ENCODE results near the gene PLEKHG1. TPM values are rescaled to one million over a fixed set of nuclear protein-coding genes. Genes with fewer than 3 reads are reported as not detected.
A peak's percentile ranks its signal among the peaks of the same experiment; 100 is the strongest.

The PLEKHG1 gene
- total RNA-seq, 4 donors from 2014 or later, result 12.5 to 48.4 (median 32.3) TPM

DNA sequence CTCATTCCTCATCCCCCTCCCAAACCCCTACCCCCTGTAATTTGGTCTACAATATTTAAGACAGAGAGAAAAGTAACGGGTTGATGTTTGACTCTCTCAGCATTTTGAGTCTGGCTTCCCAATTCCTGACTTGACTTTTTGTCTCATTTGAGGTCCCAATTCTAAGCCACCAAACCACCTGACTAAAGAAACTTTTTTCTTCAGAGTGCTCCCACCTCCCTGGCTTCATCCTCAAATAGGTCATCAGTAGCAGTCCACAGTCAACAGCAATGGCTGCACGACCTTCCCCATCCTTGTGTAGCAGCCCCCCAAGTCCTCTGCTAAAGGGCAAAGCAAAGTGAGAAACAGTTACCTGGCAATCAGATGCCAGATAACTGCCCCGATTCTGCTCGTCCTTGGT is 1.8 kb downstream of the PLEKHG1 start:
- Histone ChIP-seq H3K4me3 (replicated peaks in 1 of 3) (peak overlapping the region in 1 of 3 donors; percentile 72), H3K4me1 (peaks cover 3 to 9% of the 10 kb centered on the region in 2 donors), H3K27ac (no peak overlapping the region), H3K27me3 (no peaks in the 10 kb centered on the region), H3K36me3 (no peaks in the 10 kb centered on the region), H3K9me3 (no peaks in the 10 kb centered on the region)
- intact Hi-C loops (cut with DNase I), result loop anchor here (10.0 kb wide), 1 partner anchor 213 kb away; no protein-coding TSS in a partner anchor
- DNase-seq, result no peak
- TF ChIP-seq POLR2A (IDR thresholded peaks at IDR 0.05) (no peak), CTCF (IDR thresholded peaks at IDR 0.05) (no peak)
- 89 to 92% methylated on average over 4 of the region's 4 CpGs for WGBS, 2 donors

DNA sequence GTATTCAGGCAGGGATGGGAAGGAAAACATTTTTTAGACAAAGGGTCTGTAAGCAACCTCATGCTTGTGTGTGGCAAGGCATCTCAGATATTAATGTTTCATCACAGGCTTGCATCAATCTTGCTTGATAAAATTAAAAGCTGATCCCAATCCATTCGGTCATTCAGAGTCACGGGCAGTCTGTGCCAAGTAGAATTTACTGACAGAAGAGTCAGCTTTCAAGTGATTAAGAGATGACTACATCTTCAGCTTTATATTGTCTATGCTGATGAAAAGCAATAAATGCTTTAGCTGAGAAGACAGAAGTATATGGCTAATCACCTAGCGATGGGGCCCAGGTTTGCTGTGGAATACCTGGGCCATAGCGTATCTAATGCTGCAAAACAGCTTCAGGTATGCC is 3.5 kb downstream of the PLEKHG1 start:
- no peak overlapping the region for H3K27ac ChIP-seq
- no peak for DNase-seq
- no peak overlapping the region for H3K4me3 ChIP-seq (replicated peaks in 1 of 3)
- WGBS, 2 donors, result 91 to 94% methylated on average over 4 of the region's 4 CpGs
- H3K9me3 ChIP-seq, result no peaks in the 10 kb centered on the region
- H3K27me3 ChIP-seq, result no peaks in the 10 kb centered on the region
- H3K36me3 ChIP-seq, result no peaks in the 10 kb centered on the region
- TF ChIP-seq CTCF (IDR thresholded peaks at IDR 0.05), result no peak
- TF ChIP-seq POLR2A (IDR thresholded peaks at IDR 0.05), result no peak
- intact Hi-C loops (cut with DNase I), result loop anchor here (10.0 kb wide), 1 partner anchor 212 kb away; no protein-coding TSS in a partner anchor
- peaks cover 9 to 20% of the 10 kb centered on the region in 2 donors for H3K4me1 ChIP-seq

DNA sequence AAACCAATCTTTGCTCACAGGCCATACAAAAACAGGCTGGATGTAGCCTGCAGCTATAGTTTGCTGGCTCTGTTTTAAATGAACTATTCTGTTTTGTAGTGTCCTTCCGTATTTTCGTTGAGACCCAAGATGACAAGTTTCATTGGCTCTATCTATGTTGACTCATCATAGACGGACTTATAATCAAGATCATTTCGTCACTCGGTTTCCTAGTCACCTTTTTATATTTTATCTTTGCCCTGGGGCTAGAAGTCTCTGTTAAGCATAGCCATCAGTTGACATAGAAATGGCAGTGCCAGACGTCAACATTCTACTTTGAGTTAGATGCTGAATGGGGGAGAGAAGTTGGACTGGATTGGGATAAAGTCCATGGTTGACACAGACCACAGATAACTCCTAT is 4.8 kb downstream of the PLEKHG1 start:
- intact Hi-C loops (cut with DNase I), result loop anchor here (10.0 kb wide), 1 partner anchor 210 kb away; no protein-coding TSS in a partner anchor
- 93 to 96% methylated on average over 6 of the region's 6 CpGs for whole genome bisulfite sequencing, 2 donors
- no peak for TF ChIP-seq CTCF (IDR thresholded peaks at IDR 0.05)
- no peak for TF ChIP-seq POLR2A (IDR thresholded peaks at IDR 0.05)

DNA sequence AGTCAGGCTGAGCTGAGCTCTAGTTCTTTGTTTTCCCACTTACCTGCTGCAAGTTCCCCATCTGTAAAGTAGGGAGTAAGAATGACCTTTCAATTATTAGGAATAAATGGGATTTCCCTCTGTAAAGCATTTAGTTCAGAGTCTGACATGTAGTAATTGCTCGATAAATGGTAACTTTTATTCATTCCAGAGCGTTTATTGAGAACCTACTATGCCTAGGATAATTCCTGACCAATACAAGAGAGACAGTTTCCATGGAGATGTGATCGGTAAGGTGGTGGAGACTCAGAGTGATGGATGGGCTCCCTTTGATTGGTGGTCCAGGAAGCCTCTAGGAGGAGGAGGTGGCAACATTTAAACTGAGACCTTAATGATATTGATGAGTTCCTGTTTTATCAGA is 5.6 kb downstream of the PLEKHG1 start:
- H3K27ac ChIP-seq, result no peak overlapping the region
- 95 to 98% methylated on average over 3 of the region's 3 CpGs for WGBS, 2 donors
- peaks cover 9 to 20% of the 10 kb centered on the region in 2 donors for H3K4me1 ChIP-seq
- no peak overlapping the region for H3K4me3 ChIP-seq (replicated peaks in 1 of 3)
- DNase-seq, result no peak
- no peaks in the 10 kb centered on the region for H3K36me3 ChIP-seq
- intact Hi-C loops (cut with DNase I), result loop anchor here (10.0 kb wide), 1 partner anchor 209 kb away; no protein-coding TSS in a partner anchor
- no peaks in the 10 kb centered on the region for H3K27me3 ChIP-seq
- H3K9me3 ChIP-seq, result no peaks in the 10 kb centered on the region
- TF ChIP-seq CTCF (IDR thresholded peaks at IDR 0.05) (no peak), POLR2A (IDR thresholded peaks at IDR 0.05) (no peak)

More for the DNA sequence above, 4.8 kb downstream of the PLEKHG1 start:
- H3K27ac ChIP-seq, result no peak overlapping the region
- H3K36me3 ChIP-seq, result no peaks in the 10 kb centered on the region
- no peak overlapping the region for H3K4me3 ChIP-seq (replicated peaks in 1 of 3)
- H3K9me3 ChIP-seq, result no peaks in the 10 kb centered on the region
- H3K4me1 ChIP-seq, result peaks cover 9 to 20% of the 10 kb centered on the region in 2 donors
- no peaks in the 10 kb centered on the region for H3K27me3 ChIP-seq
- no peak for DNase-seq

GRCh38 chr6:150606168-150606591 is 6.5 kb downstream of the PLEKHG1 start:
- H3K4me1 ChIP-seq, result peaks cover 9 to 17% of the 10 kb centered on the region in 2 donors
- no peaks in the 10 kb centered on the region for H3K27me3 ChIP-seq
- H3K4me3 ChIP-seq (replicated peaks in 1 of 3), result no peak overlapping the region
- no peaks in the 10 kb centered on the region for H3K36me3 ChIP-seq
- peak; percentile 46 to 58 for DNase-seq
- no peak overlapping the region for H3K27ac ChIP-seq
- TF ChIP-seq CTCF (IDR thresholded peaks at IDR 0.05) (no peak), POLR2A (IDR thresholded peaks at IDR 0.05) (no peak)
- no peaks in the 10 kb centered on the region for H3K9me3 ChIP-seq
- WGBS, 2 donors, result 51 to 56% methylated on average over 3 of the region's 3 CpGs
- intact Hi-C loops (cut with DNase I), result loop anchor here (10.0 kb wide), 1 partner anchor 209 kb away; no protein-coding TSS in a partner anchor

Data from thyroid gland (tissue), 4 donors.